Keratinocyte (primary cell): ENCODE data around the gene RASGRP3. TPM values are rescaled to one million over a fixed set of nuclear protein-coding genes. Genes with fewer than 3 reads are reported as not detected.

Experiments
- DNase-seq: peaks from one replicate; pipeline ENCODE4 v3.0.0-alpha.2; 2011; ENCODE audit warnings: low read depth, missing footprints, low spot score
- FAIRE-seq: peaks from 2 replicates; lab custom pipeline; 2011; peaks lifted over from hg19 to GRCh38; lab: Jason Lieb, UNC
- H2AFZ ChIP-seq: 2 replicates; pipeline ENCODE4 v1.6.0; 2012; ENCODE audit warnings: low read length, control low read depth, inconsistent platforms; ENCODE audit not compliant: control insufficient read depth
- H3K27ac ChIP-seq: 2 replicates; pipeline ENCODE4 v1.5.1; 2011; ENCODE audit warnings: low read length; ENCODE audit not compliant: control insufficient read depth, insufficient read depth
- H3K27me3 ChIP-seq: 3 replicates; pipeline ENCODE4 v1.6.0; 2011; ENCODE audit warnings: low read length; ENCODE audit not compliant: control insufficient read depth, insufficient read depth; ENCODE audit errors: extremely low read depth
- H3K36me3 ChIP-seq, 2 experiments: 2 replicates in 1 of 2; 3 replicates in 1 of 2; pipeline ENCODE4 v1.5.1; 2011; ENCODE audit warnings: low read length in 2 of 2, mild to moderate bottlenecking in 1 of 2; ENCODE audit not compliant: control insufficient read depth in 2 of 2, insufficient read depth in 2 of 2; ENCODE audit errors: extremely low read depth in 1 of 2
- H3K4me1 ChIP-seq: 3 replicates; pipeline ENCODE4 v1.5.1; 2011; ENCODE audit warnings: low read length; ENCODE audit not compliant: control insufficient read depth, insufficient read depth; ENCODE audit errors: extremely low read depth
- H3K4me2 ChIP-seq: 3 replicates; pipeline ENCODE4 v1.6.0; 2011; ENCODE audit warnings: low read depth, low read length; ENCODE audit not compliant: control insufficient read depth, insufficient read depth; ENCODE audit errors: extremely low read depth
- H3K4me3 ChIP-seq, 3 experiments: fragments of 200-600 bp in 1 of 3; sonication (generic) in 1 of 3; 2 replicates in 2 of 3; 3 replicates in 1 of 3; pipeline ENCODE4 v1.5.1; 2011 to 2016; ENCODE audit warnings: low read length in 3 of 3, mild to moderate bottlenecking in 3 of 3, control low read depth in 2 of 3, inconsistent platforms in 1 of 3, low read depth in 1 of 3, mixed read lengths in 1 of 3, mixed run types in 1 of 3, moderate library complexity in 1 of 3; ENCODE audit not compliant: control insufficient read depth in 2 of 3, insufficient read depth in 2 of 3; ENCODE audit errors: extremely low read depth in 1 of 3
- H3K79me2 ChIP-seq: 2 replicates; pipeline ENCODE4 v1.6.0; 2012; ENCODE audit warnings: low read length; ENCODE audit not compliant: control insufficient read depth, insufficient read depth
- H3K9ac ChIP-seq: 3 replicates; pipeline ENCODE4 v1.6.0; 2011; ENCODE audit warnings: low read length; ENCODE audit not compliant: control insufficient read depth, insufficient read depth; ENCODE audit errors: extremely low read depth
- H3K9me1 ChIP-seq: 3 replicates; pipeline ENCODE4 v1.6.0; 2011; ENCODE audit warnings: low read length; ENCODE audit not compliant: control insufficient read depth, insufficient read depth; ENCODE audit errors: extremely low read depth
- H3K9me3 ChIP-seq: 2 replicates; pipeline ENCODE4 v1.5.1; 2012; ENCODE audit warnings: low read depth, low read length; ENCODE audit not compliant: control insufficient read depth
- H4K20me1 ChIP-seq: 3 replicates; pipeline ENCODE4 v1.6.0; 2011; ENCODE audit warnings: low read length; ENCODE audit not compliant: control insufficient read depth, insufficient read depth; ENCODE audit errors: extremely low read depth
- CTCF ChIP-seq, 3 experiments: IDR thresholded peaks in 1 of 3; conservative IDR thresholded peaks in 1 of 3; optimal IDR thresholded peaks in 1 of 3; 2 replicates in 2 of 3; 3 replicates in 1 of 3; pipeline versions ENCODE3 to v1.5.1; 2011; ENCODE audit warnings: low read length in 3 of 3, mild to moderate bottlenecking in 3 of 3, moderate library complexity in 2 of 3, control low read depth in 1 of 3, inconsistent platforms in 1 of 3; ENCODE audit not compliant: insufficient read depth in 2 of 3; ENCODE audit errors: extremely low read depth in 1 of 3
- EZH2 ChIP-seq: IDR thresholded peaks from one replicate; pipeline ENCODE4 v1.6.1; 2012; ENCODE audit warnings: inconsistent platforms, mild to moderate bottlenecking, low read length, moderate library complexity
- dilution Hi-C: fragments of 300-500 bp; cut with MboI; formaldehyde crosslinking; loops from one replicate; pipeline ENCODE4 v1.7.0; 2020; ENCODE audit warnings: low sequenced_read_pairs; ENCODE audit not compliant: extremely low pct_ligation_motif_present
- polyA plus RNA-seq, 5 experiments: library from polyadenylated mRNA; depleted of rRNA in 3 of 5; stranded (reverse) in 3 of 5; stranded (forward) in 1 of 5; unstranded in 1 of 5; fragments of >200 nt; gene quantifications; 1 replicate in 1 of 5; 2 replicates in 3 of 5; 3 replicates in 1 of 5; pipeline versions ENCODE4 v1.2.1 to v1.2.3, GENCODE V29; 2011 to 2012; ENCODE audit warnings: missing spikeins in 2 of 5, low read depth in 1 of 5, low replicate concordance in 1 of 5

RASGRP3 gene
- polyA plus RNA-seq, 1 donor (not counting 4 experiments of a cell fraction or from before 2014, with no cell fraction given) = 0.56 TPM

- no peaks in the 10 kb centered on the region for H4K20me1 ChIP-seq
- no peak overlapping the region for H3K4me3 ChIP-seq
- no peaks in the 10 kb centered on the region for H3K27me3 ChIP-seq
- H3K79me2 ChIP-seq = no peaks in the 10 kb centered on the region
- no peak overlapping the region for H2AFZ ChIP-seq
- H3K9me3 ChIP-seq = no peaks in the 10 kb centered on the region
- TF ChIP-seq EZH2 (no peak), CTCF (optimal IDR thresholded peaks at IDR 0.05 in 1 of 3, IDR thresholded peaks at IDR 0.05 in 1 of 3, conservative IDR thresholded peaks at IDR 0.05 in 1 of 3; ENCODE audit: extremely low read depth in 1 of 3, insufficient read depth in 2 of 3, low read length in 3 of 3) (no peak)
- FAIRE-seq (no peak), DNase-seq (no peak)
- H3K9me1 ChIP-seq = no peaks in the 10 kb centered on the region
- H3K4me1 ChIP-seq = no peaks in the 10 kb centered on the region
- H3K9ac ChIP-seq = no peak overlapping the region
- dilution Hi-C loops = no loop called here
- H3K36me3 ChIP-seq = no peaks in the 10 kb centered on the region
- H3K27ac ChIP-seq = no peak overlapping the region
- no peak overlapping the region for H3K4me2 ChIP-seq
Observed at GRCh38 chr2:33497221-33497650, 20.8 kb downstream of the RASGRP3 start.

- H3K9me1 ChIP-seq = no peaks in the 10 kb centered on the region
- dilution Hi-C loops = no loop called here
- DNase-seq (no peak), FAIRE-seq (no peak)
- H3K27ac ChIP-seq = no peak overlapping the region
- H3K4me2 ChIP-seq = no peak overlapping the region
- H3K4me1 ChIP-seq = no peaks in the 10 kb centered on the region
- TF ChIP-seq EZH2 (no peak), CTCF (optimal IDR thresholded peaks at IDR 0.05 in 1 of 3, IDR thresholded peaks at IDR 0.05 in 1 of 3, conservative IDR thresholded peaks at IDR 0.05 in 1 of 3; ENCODE audit: extremely low read depth in 1 of 3, insufficient read depth in 2 of 3, low read length in 3 of 3) (no peak)
- no peak overlapping the region for H2AFZ ChIP-seq
- H3K36me3 ChIP-seq = no peaks in the 10 kb centered on the region
- H3K79me2 ChIP-seq = no peaks in the 10 kb centered on the region
- H3K4me3 ChIP-seq = no peak overlapping the region
- H3K9me3 ChIP-seq = no peaks in the 10 kb centered on the region
- no peaks in the 10 kb centered on the region for H3K27me3 ChIP-seq
- H4K20me1 ChIP-seq = no peaks in the 10 kb centered on the region
- no peak overlapping the region for H3K9ac ChIP-seq
Observed at GRCh38 chr2:33498291-33498956, 22.0 kb downstream of the RASGRP3 start.
